HG02623 (cell line): ENCODE data around the gene STXBP5L.
"Not testable (repeated sequence)": the region's sequence is repeated elsewhere in the genome, so short reads cannot be mapped to it uniquely, and the experiment has no call there.

Source experiments
- ATAC-seq: cut with Tn5 transposase; IDR thresholded peaks from one replicate; pipeline ENCODE4 v1.9.1; 2021; ENCODE audit warnings: moderate library complexity; ENCODE audit not compliant: unreplicated experiment

The STXBP5L gene

DNA sequence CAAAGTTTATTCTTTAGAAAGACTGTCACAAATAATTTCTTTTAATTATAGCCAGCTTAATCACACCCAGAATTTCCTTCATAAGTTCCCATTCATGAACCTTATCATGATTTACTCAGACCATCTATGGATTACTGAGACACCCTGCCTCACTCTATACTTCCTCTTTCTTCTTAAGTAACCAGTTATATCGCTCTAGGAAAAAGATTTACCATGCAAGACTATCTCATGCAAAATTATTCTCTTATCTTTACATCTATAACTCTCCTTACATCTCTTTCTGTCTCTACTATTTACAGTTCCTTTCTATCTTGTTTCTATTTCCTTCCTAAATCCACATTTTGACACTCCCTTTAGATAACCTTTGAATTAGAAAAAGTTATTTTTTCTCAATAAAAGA, 321.0 kb downstream of the STXBP5L start:
- ATAC-seq = no peak

DNA sequence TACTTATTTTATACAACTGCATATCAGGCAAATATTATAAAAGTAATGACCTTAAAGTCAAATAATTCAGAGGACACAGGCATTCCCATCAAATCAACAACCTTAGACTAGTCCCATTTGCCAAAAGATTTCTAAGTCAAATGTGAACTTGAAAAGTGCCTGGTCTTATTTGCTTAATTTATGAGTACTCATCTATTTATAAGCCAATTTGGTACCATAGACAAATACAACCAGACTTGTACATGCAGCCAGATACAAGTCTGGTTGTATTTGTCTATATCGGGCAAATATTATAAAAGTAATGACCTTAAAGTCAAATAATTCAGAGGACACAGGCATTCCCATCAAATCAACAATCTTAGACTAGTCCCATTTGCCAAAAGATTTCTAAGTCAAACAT, 322.2 kb downstream of the STXBP5L start:
- ATAC-seq = not testable (repeated sequence)

DNA sequence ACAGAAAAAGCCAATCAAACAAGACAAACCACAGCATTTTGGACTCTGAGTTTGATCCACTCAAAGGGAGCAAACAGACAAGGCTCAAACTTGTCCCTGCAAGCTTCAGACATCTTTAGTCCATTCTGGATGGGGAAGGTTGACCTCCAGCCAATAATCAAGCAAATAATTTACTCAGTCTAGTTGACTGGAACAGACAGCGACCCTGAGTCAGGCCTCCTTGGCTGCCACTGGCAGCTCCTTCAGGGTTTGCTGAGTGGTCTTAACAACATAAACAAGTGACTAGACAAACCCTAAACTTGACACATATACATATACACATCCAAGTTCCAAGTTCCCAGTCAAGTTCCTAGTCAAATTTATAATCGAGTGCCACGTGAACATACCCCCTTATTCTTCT, 323.9 kb downstream of the STXBP5L start:
- ATAC-seq = no peak

DNA sequence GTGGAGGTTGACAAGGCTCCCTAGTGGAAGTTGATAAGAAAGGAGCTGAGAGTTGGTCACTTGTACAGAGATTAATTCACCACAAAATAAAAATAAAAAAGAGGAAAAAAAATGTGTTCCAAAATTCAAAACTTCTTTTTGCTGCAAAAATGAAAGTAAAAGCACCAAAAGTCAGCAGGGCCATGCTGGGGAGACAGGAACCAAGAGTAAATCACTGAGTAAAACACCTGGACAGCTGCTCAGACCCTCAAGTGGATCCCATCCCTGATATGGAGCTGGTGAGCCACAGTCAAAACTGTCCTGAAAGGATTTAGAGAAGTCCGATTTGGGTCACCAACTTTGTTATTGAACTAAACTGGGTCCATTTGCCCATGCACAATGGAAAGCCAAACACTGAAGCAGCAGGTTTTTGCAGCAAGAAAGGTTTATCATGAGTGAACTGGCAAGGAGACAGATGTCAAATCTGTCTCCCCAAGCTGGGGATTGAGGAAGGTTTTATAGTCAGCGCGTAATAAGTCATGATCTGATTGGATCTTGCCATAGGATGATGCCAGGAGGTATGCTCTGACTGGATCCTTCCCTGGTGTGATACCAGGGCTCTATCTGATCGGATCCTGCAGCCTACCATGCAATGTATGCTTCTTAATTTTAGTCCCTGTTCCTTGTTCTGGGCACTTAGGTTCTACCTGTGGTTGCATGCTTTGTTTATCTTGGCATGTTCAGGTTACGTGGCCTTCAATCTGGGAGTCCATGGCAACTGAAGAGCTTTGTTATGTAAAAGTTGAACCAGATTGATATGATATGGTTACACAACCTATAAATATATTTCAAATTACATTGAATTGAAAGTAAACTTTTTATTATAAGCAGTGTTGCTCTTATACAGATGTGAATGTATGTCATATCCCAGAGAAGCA, 324.6 kb downstream of the STXBP5L start:
- ATAC-seq = no peak

DNA sequence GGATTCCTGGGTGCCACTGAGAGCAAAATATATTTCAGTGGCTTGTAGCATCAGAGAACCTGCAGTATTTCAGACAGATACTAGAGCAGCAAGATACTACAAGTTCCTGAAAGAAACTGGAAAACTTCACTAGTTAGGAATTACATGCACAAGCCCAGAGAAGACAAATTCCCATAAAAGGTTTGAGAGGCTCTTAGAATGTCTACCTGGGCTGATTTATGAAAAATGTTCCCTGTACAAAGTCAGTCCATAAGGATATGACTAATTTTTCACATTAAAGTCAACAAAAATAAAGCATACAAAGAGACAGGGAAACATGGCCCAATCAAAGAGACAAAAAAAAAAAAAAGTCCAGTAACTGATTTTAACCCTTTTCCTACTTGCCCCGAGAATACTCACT, 335.2 kb downstream of the STXBP5L start:
- ATAC-seq = no peak

DNA sequence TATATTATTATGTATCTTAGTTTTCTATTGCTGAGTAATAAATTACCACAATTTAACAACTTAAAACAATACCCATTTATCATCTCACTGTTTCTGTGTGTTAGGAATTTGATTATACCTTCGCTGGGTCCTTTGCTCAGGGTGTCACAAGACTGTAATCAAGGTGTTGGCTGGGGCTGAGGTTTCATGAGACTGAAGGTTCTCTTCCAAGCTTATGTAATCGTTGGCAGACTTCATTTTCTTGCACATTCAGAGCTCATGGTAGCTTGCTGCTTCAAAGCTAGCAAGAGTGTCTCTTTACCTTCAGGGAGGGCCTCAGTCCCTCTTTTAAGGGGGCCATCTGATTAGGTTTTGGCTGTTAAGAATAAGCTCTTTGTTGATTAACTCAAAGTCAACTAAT, 344.7 kb downstream of the STXBP5L start:
- ATAC-seq = no peak

DNA sequence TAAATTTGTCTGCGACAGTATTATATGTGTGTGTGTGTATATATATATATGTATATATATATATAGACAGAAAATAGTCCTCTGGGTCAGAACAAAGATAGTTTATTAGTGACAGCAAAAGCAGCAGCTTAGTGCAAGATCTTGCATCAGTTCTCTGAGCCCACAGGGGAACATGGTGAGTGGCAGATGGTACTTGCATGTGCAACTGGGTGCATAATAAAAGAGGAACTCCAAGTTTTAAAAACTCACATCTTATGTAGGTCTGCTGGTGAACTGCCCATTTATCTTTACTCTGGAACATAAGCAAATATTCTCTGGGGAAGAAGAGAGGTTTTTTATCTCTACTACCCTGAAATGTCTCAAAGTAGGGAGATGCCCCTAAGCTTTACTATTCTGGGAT, 361.4 kb downstream of the STXBP5L start:
- no peak for ATAC-seq

DNA sequence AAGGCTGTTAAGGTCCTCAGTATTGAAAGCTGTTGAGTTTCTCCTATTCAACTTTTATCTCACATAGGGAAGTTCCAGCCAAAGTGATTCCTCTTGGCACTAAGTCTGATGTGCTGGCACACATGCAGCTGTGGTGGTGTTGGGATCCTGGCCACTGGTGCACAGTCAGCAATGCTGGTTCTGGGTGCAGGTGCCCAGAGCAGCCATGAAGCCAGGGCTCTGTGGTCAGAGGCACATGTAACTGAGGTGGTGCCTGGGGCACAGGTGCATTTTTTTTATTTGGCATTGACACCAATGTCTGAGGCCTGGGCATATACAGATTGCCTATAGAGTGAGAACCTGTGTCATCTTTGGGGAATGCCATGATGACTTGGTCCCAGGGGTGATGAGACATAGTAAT, 366.4 kb downstream of the STXBP5L start:
- no peak for ATAC-seq

DNA sequence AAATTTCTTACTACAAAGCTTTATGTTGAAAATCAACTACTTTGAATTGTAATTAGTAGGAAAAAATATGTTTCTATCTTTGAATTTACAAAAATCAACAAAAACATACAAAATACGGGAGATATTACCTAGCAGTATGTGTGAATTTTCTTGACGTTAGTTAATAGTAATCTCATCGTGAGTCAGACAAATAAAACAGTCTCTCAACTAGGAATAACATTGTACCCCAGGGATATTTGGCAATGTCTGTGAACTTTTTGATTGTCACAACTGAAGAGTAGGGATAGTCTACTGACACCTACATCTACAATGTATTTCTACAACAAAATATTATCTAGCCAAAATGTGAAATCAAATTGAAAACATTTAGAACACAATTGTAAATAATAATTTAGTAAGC, 387.4 kb downstream of the STXBP5L start:
- ATAC-seq = no peak

DNA sequence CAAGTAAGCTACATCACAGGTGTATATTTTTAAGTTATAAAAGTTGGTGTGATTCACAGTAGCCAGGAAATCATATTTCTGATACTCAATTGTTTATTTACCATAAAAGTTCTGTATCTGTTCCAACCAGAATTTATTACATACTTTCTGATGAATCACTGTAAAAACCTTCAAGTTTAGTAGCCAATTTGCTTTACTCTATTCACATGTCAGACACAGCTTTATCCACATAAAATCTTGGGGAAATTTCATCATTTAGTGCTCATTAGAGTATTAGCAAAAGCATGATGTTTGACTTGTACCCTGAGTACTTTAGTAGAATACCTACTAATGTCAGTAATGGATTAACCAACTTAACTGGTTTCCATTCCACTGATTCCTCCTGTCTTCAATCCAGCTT, 388.0 kb downstream of the STXBP5L start:
- no peak for ATAC-seq

DNA sequence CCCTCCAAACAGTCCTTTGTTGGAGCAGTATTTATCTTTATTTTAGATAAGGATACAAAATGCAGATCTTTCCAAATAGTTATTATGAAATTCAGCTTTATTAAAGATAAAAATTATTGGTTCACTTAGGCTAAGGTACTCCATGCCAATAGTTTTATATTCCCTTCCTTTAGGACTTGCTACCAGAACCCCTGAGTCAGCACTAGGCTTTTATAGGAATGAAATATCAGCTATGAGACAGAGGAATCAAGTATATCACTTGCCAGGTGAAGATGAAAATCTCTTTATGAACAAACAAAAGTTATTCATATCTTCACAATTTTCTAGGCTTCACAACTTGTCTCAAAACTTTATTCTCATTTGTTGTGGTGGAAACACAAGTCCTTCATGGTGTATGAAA, 416.3 kb downstream of the STXBP5L start:
- no peak for ATAC-seq

DNA sequence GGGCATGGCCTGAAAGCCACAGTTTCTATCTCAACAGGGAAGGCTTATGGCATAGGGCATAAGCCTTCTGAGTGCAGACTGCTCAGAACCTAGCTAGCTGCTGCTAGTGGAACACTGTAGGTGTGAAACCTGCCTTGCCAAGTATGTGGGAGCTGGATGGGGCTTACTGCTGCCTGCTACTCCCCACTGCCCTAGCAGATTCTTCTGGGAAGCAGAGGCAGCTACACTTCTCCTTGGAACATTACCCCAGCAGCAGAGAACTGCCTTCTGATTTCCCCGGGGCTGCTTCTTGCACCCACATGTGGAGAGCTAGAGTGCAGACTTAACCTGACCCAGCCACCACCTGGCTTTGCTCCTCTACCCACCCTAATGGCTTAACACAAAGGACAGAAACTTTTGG, 422.1 kb downstream of the STXBP5L start:
- no peak for ATAC-seq

DNA sequence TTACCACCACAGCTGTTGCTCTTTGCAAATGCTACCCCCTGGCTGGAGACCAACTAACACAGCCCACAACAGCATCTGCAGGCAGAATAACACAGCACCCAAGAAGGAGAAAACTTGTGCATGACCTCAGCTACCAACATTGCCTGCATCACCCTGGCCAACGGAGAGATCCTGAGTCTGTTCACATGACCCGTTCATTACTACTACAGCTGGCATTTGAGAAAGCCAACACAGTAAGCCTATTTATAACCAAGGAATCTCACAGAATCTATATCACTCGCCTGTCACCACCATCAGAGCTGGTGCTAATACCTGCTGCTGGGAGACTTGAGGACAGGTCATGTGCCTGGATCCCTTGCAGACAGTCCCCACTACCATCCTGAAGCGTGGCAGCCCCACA, 422.6 kb downstream of the STXBP5L start:
- ATAC-seq = no peak

DNA sequence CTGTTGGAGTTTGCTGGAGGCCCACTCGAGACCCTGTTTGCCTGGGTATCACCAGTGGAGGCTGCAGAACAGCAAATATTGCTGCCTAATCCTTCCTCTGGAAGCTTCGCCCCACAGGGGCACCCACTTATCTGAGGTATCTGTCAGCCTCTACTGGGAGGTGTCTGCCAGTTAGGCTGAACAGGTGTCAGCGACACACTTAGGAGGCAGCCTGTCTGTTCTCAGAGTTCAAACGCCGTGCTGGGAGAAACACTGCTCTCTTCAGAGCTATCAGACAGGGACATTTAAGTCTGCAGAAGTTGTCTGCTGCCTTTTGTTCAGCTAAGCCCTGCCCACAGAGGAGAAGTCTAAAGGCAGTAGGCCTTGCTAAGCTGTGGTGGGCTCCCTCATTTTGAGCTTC, 448.0 kb downstream of the STXBP5L start:
- not testable (repeated sequence) for ATAC-seq

DNA sequence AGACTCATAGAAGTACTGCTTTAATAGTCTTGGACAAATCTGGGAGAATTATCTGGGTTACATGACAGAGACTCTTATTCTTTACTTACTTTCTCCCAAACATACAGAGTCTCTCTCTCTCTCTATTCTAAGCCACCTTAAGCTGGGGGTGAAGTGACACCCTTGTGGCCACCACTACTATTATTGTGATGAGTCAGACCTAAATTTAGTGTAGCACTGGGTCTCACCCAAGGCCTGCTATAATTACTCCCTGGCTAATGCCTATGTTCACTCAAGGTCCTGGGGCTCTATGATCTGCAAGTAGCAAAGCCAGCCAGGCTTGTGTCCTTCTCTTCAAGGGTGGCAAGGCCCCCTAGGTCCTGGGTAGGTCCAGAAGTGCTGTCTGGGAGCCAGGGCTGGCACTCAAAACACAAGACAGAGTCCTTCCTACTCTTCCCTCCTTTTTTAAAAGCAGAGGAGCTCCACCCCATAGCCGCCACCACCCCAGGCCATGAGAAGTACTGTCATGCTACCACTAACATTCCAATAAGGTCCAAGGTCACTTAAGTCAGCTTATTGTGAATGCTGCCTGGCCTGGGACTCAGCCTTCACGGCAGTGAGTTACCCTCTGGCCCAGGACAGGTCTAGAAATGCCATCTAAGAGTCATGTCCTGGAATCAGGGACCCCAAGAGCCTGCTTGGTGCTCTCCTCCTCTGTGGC, 454.2 kb downstream of the STXBP5L start:
- no peak for ATAC-seq

DNA sequence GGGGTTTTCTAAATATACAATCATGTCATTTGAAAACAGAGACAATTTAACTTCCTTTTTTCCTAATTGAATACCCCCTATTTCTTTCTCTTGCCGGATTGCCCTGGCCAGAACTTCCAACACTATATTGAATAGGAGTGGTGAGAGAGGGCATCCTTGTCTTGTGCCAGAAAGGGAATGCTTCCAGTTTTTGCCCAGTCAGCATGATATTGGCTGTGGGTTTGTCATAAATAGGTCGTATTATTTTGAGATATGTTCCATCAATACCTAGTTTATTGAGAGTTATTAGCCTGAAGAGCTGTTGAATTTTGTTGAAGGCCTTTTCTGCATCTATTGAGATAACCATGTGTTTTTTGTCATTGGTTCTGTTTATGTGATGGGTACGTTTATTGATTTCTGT, 480.3 kb downstream of the STXBP5L start:
- ATAC-seq = not testable (repeated sequence)

DNA sequence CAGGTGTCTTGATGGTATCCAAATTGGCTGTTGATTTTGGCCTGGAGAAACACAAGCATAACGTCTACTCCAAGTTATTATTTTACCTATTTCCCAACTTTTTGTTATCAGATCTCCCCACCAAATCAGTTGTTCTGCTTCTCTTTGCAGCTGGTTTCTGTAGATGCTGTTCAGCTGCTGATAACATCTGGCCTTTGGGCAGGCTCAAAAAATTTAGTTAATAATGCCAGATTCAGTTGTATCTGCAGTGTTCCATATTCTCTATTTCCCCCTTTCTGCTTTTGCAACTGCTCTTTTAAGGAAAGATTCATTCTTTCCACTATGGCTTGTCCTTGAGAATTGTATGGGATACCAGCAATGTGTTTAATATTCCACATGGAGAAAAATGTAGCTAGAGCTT, 488.0 kb downstream of the STXBP5L start:
- not testable (repeated sequence) for ATAC-seq

DNA sequence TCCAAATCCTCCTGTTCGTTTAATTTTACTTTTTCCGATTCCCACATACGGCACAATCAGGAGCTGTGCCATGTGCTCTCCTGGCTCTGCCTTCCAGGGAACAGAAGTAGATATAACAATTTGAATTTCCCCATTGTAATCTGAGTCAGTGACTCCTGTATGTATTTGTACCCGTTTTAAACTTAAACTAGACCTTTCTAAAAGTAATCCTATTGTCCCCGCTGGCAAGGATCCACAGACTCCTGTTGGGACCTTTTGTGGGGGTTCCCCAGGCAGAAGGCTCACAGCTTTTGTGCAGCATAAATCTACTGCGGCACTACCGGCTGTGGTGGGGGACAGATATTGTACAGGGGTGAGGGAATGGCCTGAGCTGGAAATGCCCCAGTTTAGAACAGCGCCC, 490.0 kb downstream of the STXBP5L start:
- not testable (repeated sequence) for ATAC-seq

DNA sequence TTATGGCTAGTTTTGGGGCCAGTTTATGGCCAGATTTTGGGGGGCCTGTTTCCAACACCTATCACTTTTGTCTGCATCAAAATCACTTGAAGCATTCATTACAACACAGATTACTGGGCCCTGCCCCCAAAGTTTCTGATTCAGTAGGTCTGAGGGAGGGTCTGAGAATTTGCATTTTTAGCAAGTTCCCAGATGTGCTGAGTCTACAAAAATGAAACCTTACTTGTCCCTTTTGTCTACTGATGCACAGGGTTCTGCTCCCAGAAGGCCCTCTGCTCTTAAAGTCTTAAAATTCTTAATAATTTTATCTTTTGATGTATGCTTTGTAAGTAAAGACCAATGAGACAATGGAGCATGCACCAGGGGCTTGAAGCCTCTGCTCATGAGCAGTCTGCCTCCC, 491.8 kb downstream of the STXBP5L start:
- ATAC-seq = no peak

DNA sequence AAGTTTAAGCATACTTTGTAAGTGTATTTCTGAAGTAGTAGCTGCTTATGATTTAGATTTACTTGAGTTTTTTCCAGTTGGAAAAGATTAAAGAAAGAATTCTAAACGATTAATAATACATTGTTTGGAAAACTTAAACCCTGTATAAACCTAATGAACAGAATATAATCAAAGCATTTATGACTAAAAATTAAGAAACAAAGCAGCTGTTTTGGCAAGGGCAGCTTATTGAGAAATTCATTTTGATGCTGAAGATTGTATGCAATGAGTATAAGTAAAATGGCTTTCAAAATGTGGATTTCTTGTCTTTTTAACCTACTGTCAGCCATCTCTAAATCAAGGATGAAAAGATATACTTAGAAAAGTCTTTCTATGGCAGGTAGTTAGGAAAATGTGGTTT, 497.6 kb downstream of the STXBP5L start:
- ATAC-seq = no peak

DNA sequence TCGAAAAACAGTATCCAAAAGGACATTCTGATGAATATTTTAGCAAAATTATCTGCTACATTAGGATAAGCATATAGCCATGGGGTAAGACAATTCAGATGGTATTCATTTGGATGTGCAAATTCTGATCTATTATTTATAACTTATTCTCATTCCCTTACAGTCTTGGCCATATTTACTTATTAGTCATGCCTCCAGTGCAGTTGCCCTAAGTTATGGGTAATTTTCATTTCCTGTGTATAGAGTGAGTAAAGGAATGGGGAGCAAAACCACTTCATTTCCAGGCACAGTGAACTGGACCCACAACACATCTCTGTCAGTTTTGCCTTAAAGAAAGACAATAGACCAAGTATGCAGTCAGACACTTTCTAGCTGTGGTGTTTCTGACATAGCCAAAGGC, 503.5 kb downstream of the STXBP5L start:
- no peak for ATAC-seq

DNA sequence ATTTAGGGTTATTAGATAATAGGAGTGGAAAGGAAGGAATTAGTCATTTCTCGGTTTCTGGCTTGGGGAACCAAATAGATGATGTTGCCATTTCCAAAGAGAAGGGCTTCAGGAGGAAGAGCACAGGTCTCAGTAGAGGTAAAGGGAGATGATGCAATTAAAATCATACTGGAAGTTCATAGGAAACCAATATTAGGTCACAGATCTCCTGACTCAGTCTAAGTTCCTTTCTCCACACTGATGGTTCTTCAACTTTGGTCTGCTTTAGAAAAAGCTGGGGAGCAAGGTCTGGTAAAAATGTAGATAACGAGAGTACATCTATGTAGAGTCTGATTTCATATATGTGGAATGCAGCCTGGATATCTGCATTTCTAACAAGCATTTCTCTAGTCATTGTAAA, 506.9 kb downstream of the STXBP5L start:
- no peak for ATAC-seq
